Iris pigment epithelial cell (primary cell): ENCODE data around the gene MAPT.
"Not testable (repeated sequence)": the region's sequence is repeated elsewhere in the genome, so short reads cannot be mapped to it uniquely, and the experiment has no call there.

Experiments used
- DNase-seq: peaks from one replicate; pipeline ENCODE4 v3.0.0-alpha.2; 2011; ENCODE audit warnings: low read depth

MAPT gene

GRCh38 chr17:45953561-45953960 lies 59.2 kb downstream of the MAPT start:
- no peak for DNase-seq

GRCh38 chr17:45954914-45955313 lies 60.6 kb downstream of the MAPT start:
- DNase-seq, result no peak

- no peak for DNase-seq
Measured at GRCh38 chr17:45955326-45955725, 61.0 kb downstream of the MAPT start.

- DNase-seq, result no peak
Measured at GRCh38 chr17:45956090-45956489, 61.7 kb downstream of the MAPT start.

GRCh38 chr17:45956746-45957145 lies 62.4 kb downstream of the MAPT start:
- not testable (repeated sequence) for DNase-seq

- no peak for DNase-seq
Measured at GRCh38 chr17:45958307-45958706, 64.0 kb downstream of the MAPT start.

- DNase-seq, result no peak
Measured at GRCh38 chr17:45958994-45959665, 64.8 kb downstream of the MAPT start.

- DNase-seq, result no peak
Measured at GRCh38 chr17:45960311-45960710, 66.0 kb downstream of the MAPT start.

- DNase-seq, result no peak
Measured at GRCh38 chr17:45961206-45961605, 66.9 kb downstream of the MAPT start.

GRCh38 chr17:45962221-45962972 lies 68.0 kb downstream of the MAPT start:
- no peak for DNase-seq

- no peak for DNase-seq
Measured at GRCh38 chr17:45963283-45963682, 68.9 kb downstream of the MAPT start.

- no peak for DNase-seq
Measured at GRCh38 chr17:45963889-45964288, 69.5 kb downstream of the MAPT start.

GRCh38 chr17:45964634-45965033 lies 70.3 kb downstream of the MAPT start:
- DNase-seq, result no peak

GRCh38 chr17:45965812-45966211 lies 71.5 kb downstream of the MAPT start:
- DNase-seq, result no peak

GRCh38 chr17:45966606-45967280 lies 72.4 kb downstream of the MAPT start:
- DNase-seq, result no peak

- no peak for DNase-seq
Measured at GRCh38 chr17:45967378-45967777, 73.0 kb downstream of the MAPT start.

- DNase-seq, result no peak
Measured at GRCh38 chr17:45968732-45969131, 74.4 kb downstream of the MAPT start.

GRCh38 chr17:45969726-45970125 lies 75.4 kb downstream of the MAPT start:
- no peak for DNase-seq

GRCh38 chr17:45970659-45971058 lies 76.3 kb downstream of the MAPT start:
- DNase-seq, result no peak

- no peak for DNase-seq
Measured at GRCh38 chr17:45971698-45972141, 77.4 kb downstream of the MAPT start.

GRCh38 chr17:45972531-45972930 lies 78.2 kb downstream of the MAPT start:
- DNase-seq, result no peak

- no peak for DNase-seq
Measured at GRCh38 chr17:45973099-45973780, 78.9 kb downstream of the MAPT start.
